ENCODE data around the gene RTN4. TPM values are rescaled to one million over a fixed set of nuclear protein-coding genes. Genes with fewer than 3 reads are reported as not detected.
"Not testable (repeated sequence)": the region's sequence is repeated elsewhere in the genome, so short reads cannot be mapped to it uniquely, and the experiment has no call there.

RTN4 gene
- total RNA-seq, 2 experiments from 2014 or later, result 84.9 to 85.7 TPM

DNA sequence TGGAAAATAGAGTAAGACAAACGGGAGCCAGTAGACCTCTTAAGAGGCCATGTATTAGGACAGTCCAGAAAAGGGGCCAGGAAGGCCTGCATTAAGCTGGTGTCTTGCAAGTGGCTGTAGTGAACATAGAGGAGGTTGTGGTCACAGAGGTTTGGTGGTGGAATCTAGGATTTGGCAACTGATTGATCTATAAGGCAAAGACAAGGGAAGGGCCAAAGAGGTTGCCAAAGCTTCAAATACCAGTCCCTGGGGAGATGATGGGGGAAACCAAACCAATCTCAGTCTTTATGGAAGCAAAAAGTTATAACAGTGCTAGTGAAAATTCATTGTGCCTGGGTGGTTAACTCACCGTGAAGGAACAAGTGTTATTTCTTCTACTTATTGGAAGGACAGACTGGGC lies 28.7 kb upstream of the RTN4 start:
- Histone ChIP-seq H3K36me3 (ENCODE audit: insufficient read depth, low read length) (no peaks in the 10 kb centered on the region), H3K9me3 (ENCODE audit: control insufficient read depth in 1 of 2, insufficient read depth in 1 of 2, low read length in 2 of 2) (no peaks in the 10 kb centered on the region), H3K4me3 (ENCODE audit: low read length) (no peak overlapping the region), H3K27me3 (ENCODE audit: control insufficient read depth in 1 of 2, insufficient read depth in 2 of 2, low read length in 2 of 2) (no peaks in the 10 kb centered on the region), H3K4me1 (ENCODE audit: insufficient read depth, low read length) (peaks cover 3% of the 10 kb centered on the region), H3K27ac (ENCODE audit: low read depth in 1 of 2, low read length in 2 of 2) (no peak overlapping the region)
- ATAC-seq (ENCODE audit: poor library complexity) (no peak), DNase-seq (no peak)
- intact Hi-C loops (cut with DNase I, micrococcal nuclease), result no loop called here
- no peak overlapping the region for H3K4me3 Mint-ChIP-seq
- CTCF ChIA-PET, result no interaction called here
- peaks cover 2% of the 10 kb centered on the region for H3K9me3 Mint-ChIP-seq
- POLR2A ChIA-PET, result no interaction called here
- no peak overlapping the region for H3K27ac Mint-ChIP-seq
- TF ChIP-seq, protein P1, sequence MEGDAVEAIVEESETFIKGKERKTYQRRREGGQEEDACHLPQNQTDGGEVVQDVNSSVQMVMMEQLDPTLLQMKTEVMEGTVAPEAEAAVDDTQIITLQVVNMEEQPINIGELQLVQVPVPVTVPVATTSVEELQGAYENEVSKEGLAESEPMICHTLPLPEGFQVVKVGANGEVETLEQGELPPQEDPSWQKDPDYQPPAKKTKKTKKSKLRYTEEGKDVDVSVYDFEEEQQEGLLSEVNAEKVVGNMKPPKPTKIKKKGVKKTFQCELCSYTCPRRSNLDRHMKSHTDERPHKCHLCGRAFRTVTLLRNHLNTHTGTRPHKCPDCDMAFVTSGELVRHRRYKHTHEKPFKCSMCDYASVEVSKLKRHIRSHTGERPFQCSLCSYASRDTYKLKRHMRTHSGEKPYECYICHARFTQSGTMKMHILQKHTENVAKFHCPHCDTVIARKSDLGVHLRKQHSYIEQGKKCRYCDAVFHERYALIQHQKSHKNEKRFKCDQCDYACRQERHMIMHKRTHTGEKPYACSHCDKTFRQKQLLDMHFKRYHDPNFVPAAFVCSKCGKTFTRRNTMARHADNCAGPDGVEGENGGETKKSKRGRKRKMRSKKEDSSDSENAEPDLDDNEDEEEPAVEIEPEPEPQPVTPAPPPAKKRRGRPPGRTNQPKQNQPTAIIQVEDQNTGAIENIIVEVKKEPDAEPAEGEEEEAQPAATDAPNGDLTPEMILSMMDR (IDR thresholded peaks at IDR 0.05), result no peak
- no peaks in the 10 kb centered on the region for H3K36me3 Mint-ChIP-seq (ENCODE audit: low read depth)
- no peaks in the 10 kb centered on the region for H3K27me3 Mint-ChIP-seq
- no peaks in the 10 kb centered on the region for H3K4me1 Mint-ChIP-seq (ENCODE audit: low read depth)

DNA sequence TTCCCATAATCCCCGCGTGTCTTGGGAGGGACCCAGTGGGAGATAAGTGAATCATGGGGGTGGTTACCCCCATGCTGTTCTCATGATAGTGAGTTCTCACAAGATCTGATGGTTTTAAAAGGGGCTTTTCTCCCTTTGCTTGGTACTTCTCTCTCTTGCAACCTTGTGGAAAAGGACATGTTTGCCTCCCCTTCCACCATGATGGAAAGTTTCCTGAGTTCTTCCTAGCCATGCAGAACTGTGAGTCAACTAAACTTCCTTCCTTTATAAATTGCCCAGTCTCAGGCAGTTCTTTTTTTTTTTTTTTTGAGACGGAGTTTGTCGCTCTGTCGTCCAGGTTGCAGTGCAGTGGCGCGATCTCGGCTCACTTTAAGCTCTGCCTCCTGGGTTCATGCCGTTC lies 26.5 kb upstream of the RTN4 start:
- ChIA-PET POLR2A (no interaction called here), CTCF (interaction anchor here (1.3 kb wide), 1 partner anchor 97 kb away, joined by 3 read pairs; no protein-coding TSS in a partner anchor)
- no peak for DNase-seq
- Mint-ChIP-seq H3K36me3 (ENCODE audit: low read depth) (no peaks in the 10 kb centered on the region), H3K4me3 (no peak overlapping the region), H3K4me1 (ENCODE audit: low read depth) (no peaks in the 10 kb centered on the region), H3K27me3 (no peaks in the 10 kb centered on the region), H3K27ac (no peak overlapping the region), H3K9me3 (peaks cover 2% of the 10 kb centered on the region)
- Histone ChIP-seq H3K4me3 (ENCODE audit: low read length) (no peak overlapping the region), H3K4me1 (ENCODE audit: insufficient read depth, low read length) (no peaks in the 10 kb centered on the region), H3K36me3 (ENCODE audit: insufficient read depth, low read length) (no peaks in the 10 kb centered on the region), H3K9me3 (ENCODE audit: control insufficient read depth in 1 of 2, insufficient read depth in 1 of 2, low read length in 2 of 2) (no peaks in the 10 kb centered on the region), H3K27me3 (ENCODE audit: control insufficient read depth in 1 of 2, insufficient read depth in 2 of 2, low read length in 2 of 2) (no peaks in the 10 kb centered on the region), H3K27ac (ENCODE audit: low read depth in 1 of 2, low read length in 2 of 2) (no peak overlapping the region)
- TF ChIP-seq, protein P1 (IDR thresholded peaks at IDR 0.05), result no peak
- ATAC-seq (ENCODE audit: poor library complexity), result no peak
- intact Hi-C loops (cut with DNase I, micrococcal nuclease), result no loop called here

DNA sequence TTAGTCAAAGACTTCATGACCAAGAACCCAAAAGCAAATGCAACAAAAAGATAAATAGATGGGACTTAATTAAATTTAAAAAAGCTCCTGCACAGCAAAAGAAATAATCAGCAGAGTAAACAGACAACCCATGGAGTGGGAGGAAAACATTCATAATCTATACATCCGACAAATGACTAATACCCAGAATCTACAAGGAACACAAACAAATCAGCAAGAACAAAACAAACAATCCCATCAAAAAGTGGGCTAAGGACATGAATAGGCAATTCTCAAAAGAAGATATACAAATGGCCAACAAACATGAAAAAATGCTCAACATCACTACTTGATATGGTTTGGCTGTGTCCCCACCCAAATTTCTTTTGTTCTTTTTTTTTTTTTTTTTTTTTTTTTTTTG lies 25.8 kb upstream of the RTN4 start:
- intact Hi-C loops (cut with DNase I, micrococcal nuclease); H3K4me1 ChIP-seq (ENCODE audit: insufficient read depth, low read length); POLR2A ChIA-PET; H3K4me3 Mint-ChIP-seq; H3K27me3 Mint-ChIP-seq; H3K27me3 ChIP-seq (ENCODE audit: control insufficient read depth in 1 of 2, insufficient read depth in 2 of 2, low read length in 2 of 2); DNase-seq; H3K36me3 ChIP-seq (ENCODE audit: insufficient read depth, low read length); H3K9me3 Mint-ChIP-seq; H3K9me3 ChIP-seq (ENCODE audit: control insufficient read depth in 1 of 2, insufficient read depth in 1 of 2, low read length in 2 of 2); ATAC-seq (ENCODE audit: poor library complexity); H3K27ac Mint-ChIP-seq; H3K4me3 ChIP-seq (ENCODE audit: low read length); H3K27ac ChIP-seq (ENCODE audit: low read depth in 1 of 2, low read length in 2 of 2); H3K36me3 Mint-ChIP-seq (ENCODE audit: low read depth); H3K4me1 Mint-ChIP-seq (ENCODE audit: low read depth): not testable (repeated sequence)
- CTCF ChIA-PET, result interaction anchor here (0.7 to 1.3 kb wide), 2 partner anchors 96 to 366 kb away, joined by 3 read pairs; no protein-coding TSS in a partner anchor
